ENCODE measurements around the gene OR2AK2. TPM values are rescaled to one million over a fixed set of nuclear protein-coding genes. Genes with fewer than 3 reads are reported as not detected.

OR2AK2 gene
- polyA plus RNA-seq, 1 donor from 2014 or later, result not detected

DNA sequence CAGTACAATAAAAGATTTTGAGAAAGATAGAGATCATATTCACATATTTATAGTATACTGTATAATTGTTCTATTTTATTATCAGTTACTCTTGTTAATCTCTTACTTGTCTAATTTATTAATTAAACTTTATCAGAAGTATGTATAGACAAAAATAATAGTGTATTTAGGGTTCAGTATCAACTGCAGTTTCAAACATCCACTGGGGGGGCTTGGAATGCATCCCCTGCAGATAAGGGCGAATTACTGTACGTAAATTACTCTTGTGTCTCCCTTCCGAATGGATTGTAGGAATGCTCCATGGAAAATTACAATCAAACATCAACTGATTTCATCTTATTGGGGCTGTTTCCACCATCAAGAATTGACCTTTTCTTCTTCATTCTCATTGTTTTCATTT lies 16.5 kb upstream of the OR2AK2 start, which contains the start of gene OR2L8:
OR2L8 (plus strand) TSS at position 301 of the 400 bp plus-strand sequence; CDS start at position 301, 0 bp downstream.
- H3K4me3 ChIP-seq (ENCODE audit: low read length), result no peak within 1 kb of the TSS
- TF ChIP-seq SMC3 (conservative IDR thresholded peaks at IDR 0.05; ENCODE audit: poor library complexity) (no peak), MXI1 (conservative IDR thresholded peaks at IDR 0.05; ENCODE audit: poor library complexity, severe bottlenecking) (no peak), EP300 (conservative IDR thresholded peaks at IDR 0.05; ENCODE audit: poor library complexity, severe bottlenecking) (no peak), RAD21 (conservative IDR thresholded peaks at IDR 0.05) (no peak), TAF1 (IDR thresholded peaks at IDR 0.05; ENCODE audit: low read depth) (no peak), POLR2AphosphoS5 (IDR thresholded peaks at IDR 0.05) (no peak)
- TF ChIP-seq, protein P1, sequence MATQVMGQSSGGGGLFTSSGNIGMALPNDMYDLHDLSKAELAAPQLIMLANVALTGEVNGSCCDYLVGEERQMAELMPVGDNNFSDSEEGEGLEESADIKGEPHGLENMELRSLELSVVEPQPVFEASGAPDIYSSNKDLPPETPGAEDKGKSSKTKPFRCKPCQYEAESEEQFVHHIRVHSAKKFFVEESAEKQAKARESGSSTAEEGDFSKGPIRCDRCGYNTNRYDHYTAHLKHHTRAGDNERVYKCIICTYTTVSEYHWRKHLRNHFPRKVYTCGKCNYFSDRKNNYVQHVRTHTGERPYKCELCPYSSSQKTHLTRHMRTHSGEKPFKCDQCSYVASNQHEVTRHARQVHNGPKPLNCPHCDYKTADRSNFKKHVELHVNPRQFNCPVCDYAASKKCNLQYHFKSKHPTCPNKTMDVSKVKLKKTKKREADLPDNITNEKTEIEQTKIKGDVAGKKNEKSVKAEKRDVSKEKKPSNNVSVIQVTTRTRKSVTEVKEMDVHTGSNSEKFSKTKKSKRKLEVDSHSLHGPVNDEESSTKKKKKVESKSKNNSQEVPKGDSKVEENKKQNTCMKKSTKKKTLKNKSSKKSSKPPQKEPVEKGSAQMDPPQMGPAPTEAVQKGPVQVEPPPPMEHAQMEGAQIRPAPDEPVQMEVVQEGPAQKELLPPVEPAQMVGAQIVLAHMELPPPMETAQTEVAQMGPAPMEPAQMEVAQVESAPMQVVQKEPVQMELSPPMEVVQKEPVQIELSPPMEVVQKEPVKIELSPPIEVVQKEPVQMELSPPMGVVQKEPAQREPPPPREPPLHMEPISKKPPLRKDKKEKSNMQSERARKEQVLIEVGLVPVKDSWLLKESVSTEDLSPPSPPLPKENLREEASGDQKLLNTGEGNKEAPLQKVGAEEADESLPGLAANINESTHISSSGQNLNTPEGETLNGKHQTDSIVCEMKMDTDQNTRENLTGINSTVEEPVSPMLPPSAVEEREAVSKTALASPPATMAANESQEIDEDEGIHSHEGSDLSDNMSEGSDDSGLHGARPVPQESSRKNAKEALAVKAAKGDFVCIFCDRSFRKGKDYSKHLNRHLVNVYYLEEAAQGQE (IDR thresholded peaks at IDR 0.05; ENCODE audit: borderline replicate concordance), result no peak
- no peak within 1 kb of the TSS for H3K9ac ChIP-seq (ENCODE audit: low read length)
- H3K9me2 ChIP-seq (ENCODE audit: insufficient read depth, low read length), result no peaks in the 10 kb centered on the region
- H3K36me3 ChIP-seq (ENCODE audit: insufficient read depth, low read length), result no peaks in the 10 kb centered on the region
- no peaks in the 10 kb centered on the region for H4K20me1 ChIP-seq (ENCODE audit: insufficient read depth)
- H3K27ac ChIP-seq (ENCODE audit: low read length), result no peak within 1 kb of the TSS
- no peaks in the 10 kb centered on the region for H3K27me3 ChIP-seq (ENCODE audit: insufficient read depth, low read depth, low read length)
- no peak within 1 kb of the TSS for H3K4me2 ChIP-seq (ENCODE audit: low read length)
- no peaks in the 10 kb centered on the region for H3F3A ChIP-seq (ENCODE audit: insufficient read depth, low read length, poor library complexity, severe bottlenecking)
- no peak within 1 kb of the TSS for H2AFZ ChIP-seq (ENCODE audit: low read depth, low read length)
- no peaks in the 10 kb centered on the region for H3K79me2 ChIP-seq (replicated peaks; ENCODE audit: insufficient read depth, low read length)
- H3K9me3 ChIP-seq (ENCODE audit: low read length), result no peaks in the 10 kb centered on the region

DNA sequence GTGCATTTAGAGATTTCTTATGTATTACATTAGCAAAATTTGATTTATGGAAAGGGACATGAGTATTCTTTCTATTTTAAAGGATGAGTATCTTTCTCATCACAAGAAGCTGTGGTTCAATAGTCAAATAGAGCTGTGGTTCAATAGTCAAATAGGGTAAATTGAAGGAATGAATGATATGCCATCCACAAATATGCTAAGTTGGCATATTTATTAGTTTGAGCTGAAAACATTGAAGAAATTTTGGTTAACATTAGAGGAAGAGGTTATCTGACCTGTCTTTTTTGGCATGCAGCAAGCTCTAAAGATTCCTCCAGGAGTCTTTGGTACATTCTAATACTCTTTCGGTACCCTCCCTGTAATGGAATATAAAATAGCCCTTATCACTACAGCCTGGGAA lies 11.6 kb upstream of the OR2AK2 start:
- Histone ChIP-seq H3K79me2 (replicated peaks; ENCODE audit: insufficient read depth, low read length) (no peaks in the 10 kb centered on the region), H4K20me1 (ENCODE audit: insufficient read depth) (no peaks in the 10 kb centered on the region), H3K9me2 (ENCODE audit: insufficient read depth, low read length) (no peaks in the 10 kb centered on the region), H3K9ac (ENCODE audit: low read length) (no peak overlapping the region), H3K4me2 (ENCODE audit: low read length) (no peak overlapping the region), H3F3A (ENCODE audit: insufficient read depth, low read length, poor library complexity, severe bottlenecking) (no peaks in the 10 kb centered on the region), H2AFZ (ENCODE audit: low read depth, low read length) (no peak overlapping the region), H3K27ac (ENCODE audit: low read length) (no peak overlapping the region), H3K9me3 (ENCODE audit: low read length) (no peaks in the 10 kb centered on the region), H3K27me3 (ENCODE audit: insufficient read depth, low read depth, low read length) (no peaks in the 10 kb centered on the region), H3K4me3 (ENCODE audit: low read length) (no peak overlapping the region), H3K36me3 (ENCODE audit: insufficient read depth, low read length) (no peaks in the 10 kb centered on the region)
- TF ChIP-seq, protein P1 (IDR thresholded peaks at IDR 0.05; ENCODE audit: borderline replicate concordance), result no peak
- TF ChIP-seq MXI1 (conservative IDR thresholded peaks at IDR 0.05; ENCODE audit: poor library complexity, severe bottlenecking), result no peak
- no peak for TF ChIP-seq SMC3 (conservative IDR thresholded peaks at IDR 0.05; ENCODE audit: poor library complexity)
- no peak for TF ChIP-seq TAF1 (IDR thresholded peaks at IDR 0.05; ENCODE audit: low read depth)
- no peak for TF ChIP-seq POLR2AphosphoS5 (IDR thresholded peaks at IDR 0.05)
- TF ChIP-seq EP300 (conservative IDR thresholded peaks at IDR 0.05; ENCODE audit: poor library complexity, severe bottlenecking), result no peak
- TF ChIP-seq, protein P2, sequence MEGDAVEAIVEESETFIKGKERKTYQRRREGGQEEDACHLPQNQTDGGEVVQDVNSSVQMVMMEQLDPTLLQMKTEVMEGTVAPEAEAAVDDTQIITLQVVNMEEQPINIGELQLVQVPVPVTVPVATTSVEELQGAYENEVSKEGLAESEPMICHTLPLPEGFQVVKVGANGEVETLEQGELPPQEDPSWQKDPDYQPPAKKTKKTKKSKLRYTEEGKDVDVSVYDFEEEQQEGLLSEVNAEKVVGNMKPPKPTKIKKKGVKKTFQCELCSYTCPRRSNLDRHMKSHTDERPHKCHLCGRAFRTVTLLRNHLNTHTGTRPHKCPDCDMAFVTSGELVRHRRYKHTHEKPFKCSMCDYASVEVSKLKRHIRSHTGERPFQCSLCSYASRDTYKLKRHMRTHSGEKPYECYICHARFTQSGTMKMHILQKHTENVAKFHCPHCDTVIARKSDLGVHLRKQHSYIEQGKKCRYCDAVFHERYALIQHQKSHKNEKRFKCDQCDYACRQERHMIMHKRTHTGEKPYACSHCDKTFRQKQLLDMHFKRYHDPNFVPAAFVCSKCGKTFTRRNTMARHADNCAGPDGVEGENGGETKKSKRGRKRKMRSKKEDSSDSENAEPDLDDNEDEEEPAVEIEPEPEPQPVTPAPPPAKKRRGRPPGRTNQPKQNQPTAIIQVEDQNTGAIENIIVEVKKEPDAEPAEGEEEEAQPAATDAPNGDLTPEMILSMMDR (IDR thresholded peaks at IDR 0.05; ENCODE audit: poor library complexity, severe bottlenecking), result no peak
- no peak for TF ChIP-seq RAD21 (conservative IDR thresholded peaks at IDR 0.05)
- TF ChIP-seq EZH2 (IDR thresholded peaks at IDR 0.05; ENCODE audit: borderline replicate concordance, insufficient read depth, low read length, poor library complexity, severe bottlenecking), result no peak

All from neural cell (in vitro differentiated cells).